ENCODE data around the gene MBIP.
"Not testable (repeated sequence)": the region's sequence is repeated elsewhere in the genome, so short reads cannot be mapped to it uniquely, and the experiment has no call there.

The MBIP gene, protein sequence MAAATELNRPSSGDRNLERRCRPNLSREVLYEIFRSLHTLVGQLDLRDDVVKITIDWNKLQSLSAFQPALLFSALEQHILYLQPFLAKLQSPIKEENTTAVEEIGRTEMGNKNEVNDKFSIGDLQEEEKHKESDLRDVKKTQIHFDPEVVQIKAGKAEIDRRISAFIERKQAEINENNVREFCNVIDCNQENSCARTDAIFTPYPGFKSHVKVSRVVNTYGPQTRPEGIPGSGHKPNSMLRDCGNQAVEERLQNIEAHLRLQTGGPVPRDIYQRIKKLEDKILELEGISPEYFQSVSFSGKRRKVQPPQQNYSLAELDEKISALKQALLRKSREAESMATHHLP

DNA sequence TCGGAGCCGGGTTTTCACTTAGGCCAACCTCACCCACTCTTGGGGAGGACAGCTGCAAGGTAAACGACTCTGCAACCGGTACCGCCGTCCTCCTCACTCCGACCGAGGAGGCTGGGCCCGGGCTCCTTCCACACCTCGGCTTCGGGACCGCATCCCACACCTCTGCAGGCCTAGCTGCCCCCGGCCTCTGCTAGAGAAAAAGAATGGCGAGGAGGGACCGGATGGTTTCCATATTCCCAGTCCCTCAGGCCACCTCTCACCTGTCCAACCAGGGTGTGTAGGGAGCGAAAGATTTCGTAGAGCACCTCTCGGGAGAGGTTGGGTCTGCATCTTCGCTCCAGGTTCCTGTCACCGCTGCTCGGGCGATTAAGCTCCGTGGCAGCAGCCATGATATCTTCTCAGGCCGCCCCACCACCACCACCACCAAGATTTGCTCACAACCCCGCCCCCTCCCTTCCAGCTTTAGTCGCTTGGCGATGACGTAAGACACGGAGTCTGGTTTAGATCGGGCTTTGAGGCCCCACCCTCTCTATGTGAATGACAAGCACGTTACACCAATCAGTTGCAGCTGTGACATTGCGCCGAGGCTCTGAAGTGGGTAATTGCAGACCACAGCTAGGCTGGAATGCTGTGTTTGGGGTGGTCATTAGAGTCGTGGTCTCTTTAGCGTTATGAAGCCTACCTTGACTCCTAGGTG, at the start of gene MBIP:
MBIP (minus strand) TSS at position 438 of the 697 bp plus-strand sequence; CDS start at position 389, 49 bp downstream.
- DNase-seq, result peak; percentile 96

DNA sequence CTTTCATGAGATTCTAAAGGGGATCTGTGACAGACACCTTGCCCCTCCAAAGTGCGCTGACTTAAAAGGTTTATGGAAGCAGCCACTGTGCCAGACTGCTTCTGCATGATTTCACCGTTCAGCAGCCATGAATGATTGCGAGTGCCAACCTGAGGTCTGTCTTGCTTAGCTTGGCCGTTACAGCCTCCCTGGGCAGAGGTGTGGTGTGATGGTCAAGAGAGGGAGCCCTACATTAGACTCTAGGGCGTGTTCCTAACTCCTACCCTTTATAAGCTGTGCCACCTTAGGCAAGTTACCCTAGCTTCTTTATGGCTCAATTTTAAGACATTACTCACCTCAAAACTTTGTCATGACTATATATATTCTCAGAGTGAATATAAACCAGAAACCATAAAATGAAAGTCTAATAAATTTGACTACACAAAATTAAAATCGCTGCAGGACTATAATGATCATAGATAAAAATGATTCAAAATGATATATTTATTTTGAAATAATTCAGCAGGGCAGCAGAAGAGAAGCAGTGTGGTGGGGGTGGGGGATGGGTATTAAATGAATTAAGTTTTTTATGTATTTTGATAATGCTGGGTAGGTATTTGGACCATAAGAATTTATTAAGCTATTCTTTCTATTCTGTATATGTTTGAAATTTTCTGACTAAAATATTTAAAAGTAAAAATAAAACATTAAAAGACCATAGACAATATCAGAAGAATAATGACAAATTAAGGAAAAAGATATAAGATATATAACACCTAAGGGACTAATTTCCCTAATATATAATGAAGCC, 47.7 kb upstream of the MBIP start:
- DNase-seq, result no peak

DNA sequence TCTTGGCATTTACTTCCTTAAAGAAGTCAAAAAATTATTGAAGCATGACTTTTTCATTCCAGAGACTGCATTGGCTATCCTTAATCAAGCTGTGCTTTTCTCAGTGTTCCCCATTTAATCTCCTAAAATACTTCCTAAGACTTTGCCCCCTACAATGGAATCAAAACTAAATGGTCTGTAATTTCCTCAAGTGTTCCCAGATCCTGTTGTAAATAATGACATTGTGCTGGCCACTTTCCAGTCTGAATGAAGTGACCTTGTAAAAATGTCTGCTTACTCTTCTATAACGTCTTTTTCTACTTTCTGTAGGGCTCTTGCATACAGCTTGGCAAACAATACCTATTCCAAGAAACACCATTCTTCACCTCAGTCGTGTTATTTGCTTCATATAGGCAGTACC, 45.3 kb upstream of the MBIP start:
- peak; percentile 63 for DNase-seq

DNA sequence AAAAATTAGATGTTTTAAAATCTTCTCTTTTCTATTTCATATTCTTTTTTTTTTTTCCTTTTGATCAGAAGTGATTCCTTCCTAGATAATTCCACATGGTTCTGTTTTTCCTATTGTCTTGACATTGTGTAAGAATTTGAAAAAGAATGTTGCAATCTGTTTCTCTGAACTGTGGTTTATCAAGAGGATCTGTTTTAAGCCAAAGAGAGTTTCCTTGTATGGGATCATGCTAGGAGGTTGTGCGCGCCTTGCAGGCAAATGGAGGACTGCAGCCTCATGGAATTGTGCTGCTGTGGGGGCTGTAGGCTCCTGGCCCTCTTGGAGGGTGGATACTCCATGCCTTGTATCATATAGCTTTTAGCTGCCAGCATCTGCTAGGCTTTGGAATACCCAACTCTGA, 43.3 kb upstream of the MBIP start:
- DNase-seq, result no peak

DNA sequence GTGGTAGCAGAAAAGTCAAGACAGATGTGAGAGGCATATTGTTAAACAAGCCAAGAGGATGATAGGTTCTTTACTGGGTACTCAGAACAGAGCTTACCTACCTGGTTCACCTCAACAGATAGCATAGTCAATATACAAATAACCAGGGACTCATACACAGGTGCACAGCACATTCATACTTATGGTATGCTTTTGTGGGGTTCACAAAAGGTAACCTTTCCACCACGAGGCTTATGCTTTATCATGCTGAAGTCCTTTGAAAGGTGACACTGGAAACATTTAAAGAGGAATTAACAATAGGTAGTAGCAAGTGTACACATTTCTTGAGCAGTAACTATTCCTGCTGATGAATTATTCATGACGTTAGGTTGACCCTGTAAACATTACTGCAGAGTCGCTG, 42.2 kb upstream of the MBIP start:
- no peak for DNase-seq

DNA sequence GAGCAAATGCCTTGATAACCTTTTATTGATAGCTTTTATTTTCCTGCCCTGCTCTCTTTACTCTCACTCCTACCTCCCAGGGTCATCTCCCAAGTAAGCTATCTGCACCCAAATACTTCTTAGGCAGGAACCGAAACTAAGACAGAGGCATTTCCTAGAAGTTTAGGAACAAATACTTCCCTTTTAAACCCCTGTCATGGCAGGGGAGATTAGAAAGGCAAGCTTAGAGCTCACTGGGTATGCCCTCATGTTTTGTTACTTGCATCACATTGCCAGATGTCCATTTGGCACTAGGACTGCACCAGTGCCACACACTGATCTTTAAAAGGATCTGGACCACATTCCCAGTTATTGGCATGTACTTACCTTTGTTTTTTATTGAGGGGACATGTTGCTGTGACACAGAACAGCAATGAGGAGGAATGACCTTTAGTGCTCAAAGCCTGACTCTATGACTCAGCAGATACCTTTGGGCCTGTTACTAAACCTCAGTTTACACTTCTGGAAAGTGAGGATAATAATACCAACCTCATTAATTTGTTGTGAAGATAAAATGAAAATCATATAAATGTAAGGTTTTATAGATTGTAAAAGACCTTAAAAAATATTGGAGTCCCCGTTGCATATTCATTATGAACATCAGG, 40.9 kb upstream of the MBIP start:
- DNase-seq, result no peak

DNA sequence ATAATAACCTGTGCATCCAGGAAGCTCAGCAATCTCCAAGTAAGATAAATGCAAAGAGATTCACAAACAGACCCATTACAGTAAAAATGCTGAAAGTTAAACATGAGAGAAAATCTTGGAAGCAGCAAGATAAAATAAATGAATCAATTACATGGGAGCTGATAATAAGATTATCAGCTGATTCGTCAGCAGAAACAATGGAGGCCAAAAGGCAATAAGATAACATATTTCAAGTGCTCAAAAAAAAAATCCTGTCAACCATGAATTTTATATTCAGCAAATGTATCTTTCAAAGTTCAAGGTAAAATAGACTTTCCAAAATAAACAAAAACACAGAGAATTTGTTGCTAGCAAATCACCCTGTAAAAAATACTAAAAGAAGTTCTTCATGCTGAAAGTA, 36.4 kb upstream of the MBIP start:
- no peak for DNase-seq

DNA sequence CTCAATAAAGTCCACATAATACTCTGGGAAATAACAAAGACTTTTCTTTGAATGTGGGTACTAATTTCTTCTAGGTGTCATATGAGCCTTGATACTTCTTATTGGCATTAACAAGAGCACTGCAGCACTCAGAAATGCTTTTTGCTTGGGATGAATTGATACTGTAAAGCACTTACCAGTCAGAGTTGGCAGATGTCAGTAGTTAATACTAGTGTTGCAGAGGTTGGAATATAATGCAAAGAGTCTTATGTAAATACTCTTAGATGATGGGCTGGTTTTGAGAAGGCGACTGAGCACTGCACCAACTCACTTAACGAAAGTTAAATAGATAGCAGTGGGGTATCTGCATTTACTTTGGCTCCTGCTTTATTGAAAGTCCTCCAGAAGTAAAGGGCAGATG, 25.6 kb upstream of the MBIP start:
- DNase-seq, result peak; percentile 99

DNA sequence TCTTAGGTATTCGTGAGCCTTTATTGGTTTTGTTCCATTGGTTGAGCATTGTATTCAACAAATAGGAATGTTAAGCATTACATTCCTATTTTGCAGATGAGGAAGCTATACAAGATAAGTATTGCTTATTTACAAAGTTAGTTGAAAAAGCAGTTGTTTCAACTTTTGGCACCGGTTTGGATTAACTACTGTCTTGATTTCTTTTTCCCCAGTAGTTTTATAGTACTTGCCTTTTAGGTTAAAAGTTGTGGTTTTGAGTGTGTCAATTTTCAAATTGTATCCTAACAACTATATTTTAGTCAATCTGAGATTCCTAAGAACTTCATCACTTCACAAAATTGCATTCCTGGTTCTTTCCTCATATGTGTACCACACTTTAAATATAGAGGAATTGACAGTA, 23.8 kb upstream of the MBIP start:
- DNase-seq, result no peak

DNA sequence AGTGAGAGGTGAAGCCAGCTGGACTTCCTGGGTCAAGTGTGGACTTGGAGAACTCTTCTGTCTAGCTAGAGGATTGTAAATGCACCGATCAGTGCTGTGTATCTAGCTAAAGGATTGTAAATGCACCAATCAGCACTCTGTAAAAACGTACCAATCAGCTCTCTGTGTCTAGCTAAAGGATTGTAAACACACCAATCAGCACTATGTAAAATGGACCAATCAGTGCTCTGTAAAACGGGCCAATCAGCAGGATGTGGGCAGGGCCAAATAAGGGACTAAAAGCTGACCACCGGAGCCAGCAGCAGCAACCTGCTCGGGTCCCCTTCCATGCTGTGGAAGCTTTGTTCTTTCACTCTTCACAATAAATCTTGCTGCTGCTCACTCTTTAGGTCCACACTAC, 21.4 kb upstream of the MBIP start:
- not testable (repeated sequence) for DNase-seq

DNA sequence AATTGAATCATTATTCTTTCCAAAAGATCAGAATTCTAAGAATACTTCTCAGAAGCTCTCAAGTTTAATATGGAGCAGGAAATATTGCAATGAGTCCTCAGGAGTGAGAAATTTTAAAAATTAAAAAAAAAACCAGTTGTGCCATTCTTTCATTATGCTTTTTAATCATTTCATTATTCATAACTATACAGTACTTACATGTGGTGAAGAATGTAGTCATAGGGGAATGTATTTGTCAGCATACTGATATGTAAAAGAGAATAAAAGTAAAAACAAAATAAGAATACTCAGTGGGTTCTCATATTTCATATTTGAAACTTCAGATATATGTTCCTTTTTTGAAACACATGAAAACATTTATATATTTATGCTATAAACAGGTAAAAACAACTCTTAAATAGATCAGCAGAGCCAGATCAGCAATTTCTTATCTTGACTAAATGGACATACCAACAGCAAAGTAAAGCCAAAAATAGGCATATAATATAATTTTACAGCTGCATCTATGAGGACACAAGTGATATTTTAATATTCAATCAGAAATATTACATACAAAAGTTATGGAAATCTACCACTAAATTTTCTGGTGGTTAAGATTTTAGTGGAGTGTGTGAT, 19.9 kb upstream of the MBIP start:
- no peak for DNase-seq

DNA sequence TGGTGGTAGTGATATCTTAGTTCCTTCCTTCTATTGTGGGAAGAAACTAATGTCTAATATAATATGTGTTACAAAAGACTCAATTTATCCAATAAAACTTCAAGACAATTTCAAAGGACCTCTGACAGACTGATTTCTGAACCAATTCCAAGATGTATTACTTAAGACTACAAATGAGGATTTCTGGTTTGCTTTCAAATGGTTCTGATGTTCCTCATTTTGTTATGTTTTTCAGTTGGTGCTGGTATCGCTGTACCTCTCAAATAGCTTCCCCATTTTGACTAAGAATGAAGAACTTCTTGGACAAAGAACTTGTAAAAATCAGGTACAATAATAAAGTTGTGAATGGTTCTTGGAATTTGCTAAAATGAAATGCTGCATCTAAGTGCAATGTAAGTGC, 19.4 kb upstream of the MBIP start:
- no peak for DNase-seq

DNA sequence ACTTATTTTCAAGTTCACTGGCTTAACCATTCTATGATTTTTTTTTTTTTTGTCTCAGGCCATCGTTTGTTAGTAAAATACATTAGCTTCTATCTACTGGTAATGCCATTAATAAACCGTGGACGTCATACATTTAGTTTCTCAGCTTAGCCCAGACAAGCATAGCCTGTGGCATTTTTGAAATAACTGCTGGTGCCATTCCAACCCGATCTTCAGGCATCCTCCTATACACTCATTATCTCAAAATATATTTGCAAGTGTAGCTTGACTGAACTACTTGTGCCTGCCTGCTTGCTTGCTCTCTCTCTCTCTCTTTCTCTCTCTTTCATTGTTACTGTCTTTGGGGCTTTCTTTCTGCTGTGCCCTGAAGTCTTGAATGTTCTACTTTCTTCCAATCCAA, 12.7 kb upstream of the MBIP start:
- no peak for DNase-seq

DNA sequence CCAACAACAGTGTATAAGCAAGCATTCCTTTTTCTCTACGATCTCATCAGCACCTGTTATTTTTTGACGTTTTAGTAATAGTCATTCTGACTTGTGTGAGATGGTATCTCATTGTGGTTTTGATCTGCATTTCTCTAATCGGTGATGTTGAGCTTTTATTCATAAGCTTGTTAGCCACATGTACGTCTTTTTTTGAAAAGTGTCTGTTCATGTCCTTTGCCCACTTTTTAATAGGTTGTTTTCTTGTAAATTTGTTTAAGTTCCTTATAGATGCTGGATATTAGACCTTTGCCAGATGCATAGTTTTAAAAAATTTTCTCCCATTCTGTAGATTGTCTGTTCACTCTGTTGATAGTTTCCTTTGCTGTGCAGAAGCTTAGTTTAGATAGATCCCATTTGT, 7.1 kb upstream of the MBIP start:
- not testable (repeated sequence) for DNase-seq

DNA sequence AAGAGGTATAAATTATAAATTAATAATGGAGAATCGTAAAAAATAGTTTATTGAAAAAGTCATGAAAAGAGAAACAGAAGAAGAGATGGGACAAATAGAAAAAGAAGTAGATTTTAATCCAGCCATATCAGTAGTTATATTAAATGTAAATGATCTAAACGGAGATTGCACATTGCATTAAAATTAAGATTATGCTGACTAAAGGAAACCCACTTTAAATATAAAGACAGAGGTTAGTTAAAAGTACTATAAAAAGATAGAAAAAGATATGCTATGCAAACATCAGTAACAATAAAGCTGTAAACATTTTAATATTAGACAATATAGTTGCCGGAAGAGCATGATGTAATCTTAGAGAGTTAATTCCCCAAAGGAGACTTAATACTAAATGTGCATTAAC, 5.4 kb upstream of the MBIP start:
- no peak for DNase-seq

DNA sequence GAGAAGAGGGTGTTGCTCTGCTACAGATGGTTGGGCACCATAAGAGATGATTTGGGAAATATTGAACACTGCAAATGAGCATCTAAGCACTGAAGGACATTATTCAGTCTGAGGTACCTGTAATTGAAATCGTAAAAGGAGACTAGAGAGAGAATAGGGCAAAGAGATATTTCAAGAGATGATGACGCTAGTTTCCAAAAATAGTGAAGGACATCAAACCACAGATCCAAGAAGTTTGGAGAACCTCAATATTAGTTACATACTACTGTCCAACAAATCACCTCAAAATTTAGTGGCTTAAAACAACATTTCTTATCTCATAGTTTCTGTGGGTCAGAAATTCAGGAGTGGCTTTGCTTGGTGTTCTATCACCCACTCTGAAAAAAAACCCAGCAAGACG, 4.5 kb upstream of the MBIP start:
- DNase-seq, result no peak

DNA sequence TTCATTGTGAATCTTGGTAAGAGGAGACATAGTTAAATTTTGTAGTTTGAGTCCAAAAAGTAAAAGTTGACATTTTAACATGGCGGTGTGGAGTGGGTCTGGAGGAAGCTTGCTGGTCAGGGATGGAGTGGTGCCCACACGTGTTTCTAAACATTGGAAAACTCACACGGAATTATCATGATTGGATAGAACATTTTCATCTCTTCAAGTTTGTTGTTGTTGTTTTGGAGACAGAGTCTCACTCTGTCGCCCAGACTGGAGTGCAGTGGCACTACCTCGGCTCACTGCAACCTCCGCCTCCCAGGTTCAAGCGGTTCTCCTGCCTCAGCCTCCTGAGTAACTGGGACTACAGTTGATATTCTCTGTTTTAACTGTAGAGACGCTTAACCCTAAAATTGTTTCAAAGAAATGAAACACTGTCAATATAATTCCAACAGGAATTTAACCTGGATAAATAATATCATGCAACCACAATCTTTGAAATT, 502 bp upstream of the MBIP start:
- no peak for DNase-seq

DNA sequence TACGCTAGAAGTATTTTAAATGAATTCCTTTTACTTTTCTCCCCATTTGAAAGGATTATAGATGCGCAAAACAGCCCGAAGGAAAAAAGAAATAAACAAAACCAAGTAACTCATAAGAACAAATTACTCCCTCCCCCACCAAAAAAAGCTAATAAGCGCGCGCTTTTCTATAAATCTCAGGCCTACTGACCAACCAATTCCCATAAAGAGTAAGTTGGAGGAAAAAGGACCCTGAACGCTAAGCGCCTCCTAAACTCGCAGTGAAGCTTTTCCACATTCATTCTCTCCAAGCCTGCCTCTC, 588 bp downstream of the MBIP start:
- peak; percentile 67 for DNase-seq

DNA sequence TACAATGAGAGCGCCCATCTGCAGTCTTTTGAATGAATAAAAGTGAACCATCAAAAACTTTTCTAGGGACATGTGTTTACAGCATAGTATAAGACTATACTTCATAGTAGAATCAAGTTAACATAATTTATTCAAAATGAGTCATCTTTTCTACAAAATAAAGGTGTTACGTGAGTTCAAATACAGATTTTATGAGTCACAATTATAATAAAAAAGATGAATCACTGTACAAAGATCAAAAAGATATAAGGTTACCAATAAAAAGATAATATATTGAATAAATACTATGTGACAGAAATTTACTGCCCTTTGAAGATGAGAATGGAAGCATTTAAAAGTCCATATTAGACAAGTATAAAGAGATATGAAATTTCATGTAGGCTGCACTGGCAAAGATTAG, 2.8 kb downstream of the MBIP start:
- DNase-seq, result no peak

DNA sequence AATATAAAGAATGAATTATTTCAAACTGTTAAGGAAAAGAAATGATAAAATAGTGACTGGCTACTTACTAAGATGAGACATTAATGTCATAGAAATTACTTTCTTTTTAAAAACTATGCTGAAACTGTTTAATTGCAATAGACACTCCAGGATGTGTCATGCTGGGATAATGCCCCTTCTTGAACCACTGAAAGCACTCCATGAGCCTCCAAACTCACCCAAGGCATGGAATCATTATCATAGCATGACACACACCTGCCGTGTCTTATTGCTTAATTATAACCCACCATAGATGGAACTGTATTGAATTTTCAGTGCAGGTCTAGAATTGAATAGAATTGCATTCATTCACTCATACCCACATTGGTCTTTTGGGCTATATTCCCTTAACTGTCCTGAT, 4.3 kb downstream of the MBIP start:
- peak; percentile 68 for DNase-seq

DNA sequence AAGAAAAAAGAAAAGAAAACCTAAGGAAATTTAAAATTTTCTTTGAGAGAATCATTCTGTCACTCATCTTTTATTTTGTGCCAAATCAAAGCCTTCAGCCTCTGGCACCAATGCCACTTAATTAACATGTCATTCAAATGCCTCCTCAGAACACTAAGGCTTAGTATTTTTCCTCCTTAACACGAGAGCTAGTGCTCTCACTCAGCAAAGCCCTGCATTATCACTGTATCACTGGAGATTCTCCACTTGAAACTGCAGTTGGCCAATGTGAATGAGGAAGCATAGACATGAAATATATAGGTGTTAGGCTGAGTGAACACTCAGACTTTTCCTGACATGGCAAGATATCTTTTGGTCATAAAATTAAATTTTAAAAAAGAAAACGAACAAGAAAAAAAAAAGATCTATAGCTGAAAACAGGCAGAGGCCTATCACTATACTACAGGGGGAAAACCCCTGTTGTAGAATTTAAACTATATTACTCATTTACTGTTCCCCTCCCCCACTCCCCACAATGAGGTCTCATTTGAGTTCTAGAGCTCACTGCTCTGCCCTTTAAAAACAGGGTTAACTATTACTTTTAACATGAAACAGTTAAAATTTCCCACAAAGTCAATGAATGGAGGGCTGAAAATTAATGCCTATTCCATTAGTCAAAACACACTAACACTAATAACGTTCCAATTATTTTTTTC, 5.1 kb downstream of the MBIP start:
- DNase-seq, result peak; percentile 17

DNA sequence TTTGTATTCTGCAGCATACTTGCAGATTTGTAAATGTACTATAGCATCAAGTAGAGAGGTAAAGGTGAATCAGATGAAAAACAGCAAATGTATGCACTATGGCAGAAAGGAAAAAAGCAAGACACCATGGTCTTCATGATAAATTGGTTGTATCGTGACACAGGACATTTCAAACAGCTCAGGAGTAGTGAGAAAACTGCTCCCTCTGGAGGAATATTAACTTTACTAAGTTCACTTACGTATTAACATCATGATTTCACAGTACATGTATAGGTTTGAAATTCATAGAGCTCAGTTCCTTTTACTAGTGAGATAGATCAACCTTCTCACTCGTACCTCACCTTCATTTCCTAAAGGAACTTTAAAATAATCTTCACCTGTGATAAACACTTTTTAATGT, 6.5 kb downstream of the MBIP start:
- peak; percentile 18 for DNase-seq

Measured in NCI-H1105 treated with DMSO at 0.1 percent for 48 hours (cell line).